Mucosa of descending colon (tissue), 3 donors: ENCODE measurements around the gene ACTR8. TPM values are rescaled to one million over a fixed set of nuclear protein-coding genes. Genes with fewer than 3 reads are reported as not detected.
A peak's percentile ranks its signal among the peaks of the same experiment; 100 is the strongest.

Experiments used
- ATAC-seq: fragments of 200-7000 bp; cut with Tn5 transposase; one replicate; pipeline ENCODE4 v1.9.1; 2020; ENCODE audit warnings: mild to moderate bottlenecking, moderate library complexity
- DNase-seq, 3 donors: peaks; one replicate each; pipeline ENCODE4 v3.0.0-alpha.2; 2020
- H3K36me3 ChIP-seq: fragments of 200-600 bp; one replicate; pipeline ENCODE4 v1.8.0; 2021; ENCODE audit warnings: low read depth, mild to moderate bottlenecking
- H3K4me1 ChIP-seq: fragments of 200-600 bp; one replicate; pipeline ENCODE4 v1.8.0; 2021; ENCODE audit warnings: low read depth, mild to moderate bottlenecking
- H3K4me3 ChIP-seq: fragments of 200-600 bp; one replicate; pipeline ENCODE4 v1.8.0; 2021; ENCODE audit warnings: mild to moderate bottlenecking
- H3K9me3 ChIP-seq: fragments of 200-600 bp; one replicate; pipeline ENCODE4 v1.8.0; 2021; ENCODE audit warnings: mild to moderate bottlenecking
- CTCF ChIP-seq: fragments of 200-600 bp; IDR thresholded peaks from one replicate; pipeline ENCODE4 v1.8.0; 2022; ENCODE audit warnings: antibody characterized with exemption, mild to moderate bottlenecking
- intact Hi-C, 2 donors: fragments of 100-400 bp; cut with DNase I in 1 of 2; cut with micrococcal nuclease in 1 of 2; formaldehyde crosslinking; loops; one replicate each; pipeline versions ENCODE4 v1.11.0 to v1.11.1; 2022; cut with DNase I, micrococcal nuclease
- total RNA-seq, 3 donors: library from RNA; stranded (reverse); fragmentation: NEBNext Ultra II Directional in 2 of 3; extraction: Animal tissue kit (Norgen Biotek cat#: 25700) in 2 of 3; gene quantifications; one replicate each; pipeline versions ENCODE4 v1.2.1 to v1.2.4, GENCODE V29; 2021 to 2023
- donor health status: DM: no; HTN: no; CAD: no; lungs with moderate emphysema.
- donor health status: DM: no; HTN: no; CAD: no.
- donor health status: DM: no; HTN: yes; CAD: no.

Gene ACTR8
- total RNA-seq, 3 donors from 2014 or later: 29.1 to 36.0 (median 34.1) TPM

GRCh38 chr3:53902711-53903110 lies 20.8 kb upstream of the ACTR8 start:
- Histone ChIP-seq H3K4me1 (peaks cover 3% of the 10 kb centered on the region), H3K4me3 (no peak overlapping the region), H3K9me3 (no peaks in the 10 kb centered on the region), H3K36me3 (no peaks in the 10 kb centered on the region)
- ATAC-seq (no peak), DNase-seq (no peak)
- TF ChIP-seq CTCF: no peak
- intact Hi-C loops: no loop called here

GRCh38 chr3:53902067-53902466 lies 20.1 kb upstream of the ACTR8 start:
- ATAC-seq (no peak), DNase-seq (no peak)
- intact Hi-C loops: no loop called here
- Histone ChIP-seq H3K4me1 (peaks cover 3% of the 10 kb centered on the region), H3K9me3 (no peaks in the 10 kb centered on the region), H3K36me3 (no peaks in the 10 kb centered on the region), H3K4me3 (no peak overlapping the region)
- TF ChIP-seq CTCF: no peak

- no peak for TF ChIP-seq CTCF
- Histone ChIP-seq H3K9me3 (no peaks in the 10 kb centered on the region), H3K4me1 (peaks cover 3% of the 10 kb centered on the region), H3K4me3 (no peak overlapping the region), H3K36me3 (no peaks in the 10 kb centered on the region)
- ATAC-seq (peak; percentile 99), DNase-seq (peak; percentile 40 to 60 (median 50))
- intact Hi-C loops: no loop called here
Measured at GRCh38 chr3:53900666-53901331, 18.8 kb upstream of the ACTR8 start.

DNA sequence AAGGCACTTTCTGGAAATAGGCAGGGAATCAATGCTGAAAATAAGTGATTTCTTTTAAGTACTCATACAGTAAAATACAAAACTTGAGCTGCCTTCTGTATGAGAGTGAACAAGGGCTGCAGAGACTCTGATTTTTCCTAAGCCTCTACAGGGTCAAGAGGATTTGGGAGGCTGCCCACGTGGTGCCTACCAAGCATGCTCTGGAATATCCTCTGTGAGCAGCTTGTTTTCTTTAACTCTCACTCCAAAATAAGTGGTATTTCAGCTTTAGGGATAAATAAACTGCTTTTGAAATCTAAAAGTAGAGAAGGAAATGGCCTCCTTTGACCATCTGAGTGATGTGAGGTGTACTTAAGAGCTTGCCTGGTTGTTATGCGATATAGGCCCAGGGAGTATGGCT lies 17.8 kb upstream of the ACTR8 start:
- Histone ChIP-seq H3K9me3 (no peaks in the 10 kb centered on the region), H3K4me1 (peaks cover 3% of the 10 kb centered on the region), H3K36me3 (no peaks in the 10 kb centered on the region), H3K4me3 (no peak overlapping the region)
- ATAC-seq (no peak), DNase-seq (no peak)
- TF ChIP-seq CTCF: no peak
- intact Hi-C loops: no loop called here

- DNase-seq: peak in 1 of 3 donors; percentile 17
- no peak for TF ChIP-seq CTCF
- Histone ChIP-seq H3K36me3 (peaks cover 3% of the 10 kb centered on the region), H3K4me3 (peak overlapping the region; percentile 20), H3K9me3 (no peaks in the 10 kb centered on the region), H3K4me1 (peaks cover 24% of the 10 kb centered on the region)
- no peak for ATAC-seq
- intact Hi-C loops: no loop called here
Measured at GRCh38 chr3:53892286-53892637, 10.3 kb upstream of the ACTR8 start.
